Thymus (tissue), 11 donors: ENCODE results near the gene LRRFIP1. TPM values are rescaled to one million over a fixed set of nuclear protein-coding genes. Genes with fewer than 3 reads are reported as not detected.
A peak's percentile ranks its signal among the peaks of the same experiment; 100 is the strongest.

Experiments
- DNase-seq, 9 donors: peaks; one replicate each; pipeline ENCODE4 v3.0.0-alpha.2; 2013; ENCODE audit warnings: low spot score in 9 of 9, low read depth in 6 of 9, missing footprints in 1 of 9
- H3K27ac ChIP-seq, 2 donors: one replicate each; pipeline ENCODE4 v1.5.1; 2013; ENCODE audit warnings: control low read depth in 1 of 2, low read depth in 1 of 2, low read length in 1 of 2, mild to moderate bottlenecking in 1 of 2, moderate library complexity in 1 of 2
- H3K27me3 ChIP-seq, 2 donors: one replicate each; pipeline ENCODE4 v1.5.1; 2013; ENCODE audit warnings: low read length in 1 of 2; ENCODE audit not compliant: control insufficient read depth in 2 of 2, insufficient read depth in 1 of 2
- H3K36me3 ChIP-seq, 2 donors: one replicate each; pipeline ENCODE4 v1.5.1; 2013; ENCODE audit warnings: low read length in 1 of 2, mild to moderate bottlenecking in 1 of 2, moderate library complexity in 1 of 2; ENCODE audit not compliant: control insufficient read depth in 2 of 2, insufficient read depth in 2 of 2
- H3K4me1 ChIP-seq, 2 donors: one replicate each; pipeline ENCODE4 v1.5.1; 2013; ENCODE audit warnings: low read length in 2 of 2; ENCODE audit not compliant: control insufficient read depth in 2 of 2, insufficient read depth in 2 of 2
- H3K4me3 ChIP-seq, 2 donors: one replicate each; pipeline ENCODE4 v1.5.1; 2013; ENCODE audit warnings: low read length in 2 of 2, control low read depth in 1 of 2, mild to moderate bottlenecking in 1 of 2
- H3K9me3 ChIP-seq, 2 donors: one replicate each; pipeline ENCODE4 v1.5.1; 2013; ENCODE audit warnings: low read length in 1 of 2, mild to moderate bottlenecking in 1 of 2; ENCODE audit not compliant: control insufficient read depth in 2 of 2, insufficient read depth in 1 of 2
- WGBS: extraction: QIAGEN DNeasy Blood & Tissue Kit; methylation state at CpG from one replicate; pipeline ENCODE4 v1.1.7; 2013; 5-methylcytosine and 5-hydroxymethylcytosine counted together
- polyA plus RNA-seq: library from polyadenylated mRNA; stranded (reverse); fragments of 200-250 nt; gene quantifications from one replicate; pipeline ENCODE4 v1.2.3, GENCODE V29; 2013
- total RNA-seq: library from RNA; stranded (reverse); fragments of 120-200 nt; gene quantifications from one replicate; pipeline ENCODE4 v1.2.4, GENCODE V29; 2013
- donor health status: healthy.

Gene LRRFIP1
- total and polyA plus RNA-seq, 2 donors: 31.0 to 62.6 TPM

GRCh38 chr2:237720444-237720843, 93.1 kb downstream of the LRRFIP1 start:
- no peak for DNase-seq
- H3K9me3 ChIP-seq: no peaks in the 10 kb centered on the region
- no peaks in the 10 kb centered on the region for H3K27me3 ChIP-seq
- 98% methylated on average over 7 of the region's 7 CpGs for WGBS
- H3K4me3 ChIP-seq: no peak overlapping the region
- H3K4me1 ChIP-seq: peaks cover under 1 to 19% of the 10 kb centered on the region in 2 donors
- peaks cover 2 to 14% of the 10 kb centered on the region in 2 donors for H3K36me3 ChIP-seq
- no peak overlapping the region for H3K27ac ChIP-seq

GRCh38 chr2:237720957-237721356, 93.6 kb downstream of the LRRFIP1 start:
- no peak for DNase-seq
- peaks cover 2 to 14% of the 10 kb centered on the region in 2 donors for H3K36me3 ChIP-seq
- WGBS: 90% methylated on average over 7 of the region's 7 CpGs
- H3K4me3 ChIP-seq: no peak overlapping the region
- H3K27ac ChIP-seq: no peak overlapping the region
- no peaks in the 10 kb centered on the region for H3K9me3 ChIP-seq
- H3K4me1 ChIP-seq: peaks cover 0 to 16% of the 10 kb centered on the region in 2 donors
- no peaks in the 10 kb centered on the region for H3K27me3 ChIP-seq

- Histone ChIP-seq H3K36me3 (peaks cover 2 to 14% of the 10 kb centered on the region in 2 donors), H3K27me3 (no peaks in the 10 kb centered on the region), H3K9me3 (no peaks in the 10 kb centered on the region), H3K4me3 (no peak overlapping the region), H3K27ac (no peak overlapping the region), H3K4me1 (peaks cover 0 to 16% of the 10 kb centered on the region in 2 donors)
- DNase-seq: no peak
- WGBS: 96% methylated on average over 5 of the region's 5 CpGs
These were observed 94.1 kb downstream of the LRRFIP1 start for GRCh38 chr2:237721458-237721857.

GRCh38 chr2:237722616-237723015, 95.2 kb downstream of the LRRFIP1 start:
- Histone ChIP-seq H3K27ac (no peak overlapping the region), H3K4me1 (peaks cover 0 to 16% of the 10 kb centered on the region in 2 donors), H3K4me3 (no peak overlapping the region), H3K27me3 (no peaks in the 10 kb centered on the region), H3K36me3 (peaks cover 2 to 17% of the 10 kb centered on the region in 2 donors), H3K9me3 (no peaks in the 10 kb centered on the region)
- DNase-seq: no peak
- 98% methylated on average over 7 of the region's 7 CpGs for WGBS

DNA sequence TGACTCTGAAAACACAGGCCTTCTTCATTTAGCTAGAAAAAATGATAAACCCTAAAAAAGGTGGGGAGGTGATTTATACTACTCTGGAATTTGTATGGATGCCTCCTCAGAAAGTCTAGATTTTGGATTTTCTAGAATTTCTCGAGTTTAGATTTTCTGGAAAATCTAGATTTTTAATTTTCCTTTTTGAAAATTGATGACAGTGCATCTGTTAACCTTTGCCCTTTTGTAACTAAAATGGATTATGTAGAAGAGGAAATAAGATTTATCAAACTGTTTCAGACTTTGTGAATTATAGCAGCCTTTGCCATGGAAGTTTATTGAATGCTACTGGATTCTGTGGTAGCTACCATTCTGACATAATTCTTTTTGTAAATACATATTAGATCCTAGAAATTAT, 95.6 kb downstream of the LRRFIP1 start:
- H3K9me3 ChIP-seq: no peaks in the 10 kb centered on the region
- no peak overlapping the region for H3K27ac ChIP-seq
- no peak for DNase-seq
- H3K4me1 ChIP-seq: peaks cover 0 to 13% of the 10 kb centered on the region in 2 donors
- peaks cover 2 to 14% of the 10 kb centered on the region in 2 donors for H3K36me3 ChIP-seq
- 98% methylated on average over 1 of the region's 1 CpG for WGBS
- no peak overlapping the region for H3K4me3 ChIP-seq
- no peaks in the 10 kb centered on the region for H3K27me3 ChIP-seq

DNA sequence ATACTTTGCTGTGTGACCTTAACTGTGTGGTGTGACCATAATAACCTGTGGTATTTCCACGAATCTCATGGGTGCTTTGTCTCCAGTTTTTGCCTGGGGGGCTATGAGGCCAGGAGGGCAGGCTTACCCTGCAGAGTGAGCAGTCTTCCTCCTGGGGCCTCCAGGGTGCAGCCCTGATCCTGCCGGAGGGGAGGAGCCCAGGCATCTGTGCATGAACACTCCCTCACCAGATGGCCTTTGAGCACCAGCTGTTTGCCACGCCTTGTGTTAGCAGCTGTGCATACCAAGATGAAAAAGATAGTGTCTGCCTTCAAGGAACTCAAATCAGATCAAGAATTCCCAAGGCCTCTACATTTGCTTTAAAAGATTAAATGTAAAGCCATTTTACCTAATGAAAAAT, 96.2 kb downstream of the LRRFIP1 start:
- Histone ChIP-seq H3K9me3 (no peaks in the 10 kb centered on the region), H3K4me1 (peaks cover 0 to 8% of the 10 kb centered on the region in 2 donors), H3K36me3 (peaks cover 2 to 11% of the 10 kb centered on the region in 2 donors), H3K27me3 (no peaks in the 10 kb centered on the region), H3K4me3 (no peak overlapping the region), H3K27ac (no peak overlapping the region)
- WGBS: 31% methylated on average over 3 of the region's 3 CpGs
- peak; percentile 49 to 86 (median 68) for DNase-seq

DNA sequence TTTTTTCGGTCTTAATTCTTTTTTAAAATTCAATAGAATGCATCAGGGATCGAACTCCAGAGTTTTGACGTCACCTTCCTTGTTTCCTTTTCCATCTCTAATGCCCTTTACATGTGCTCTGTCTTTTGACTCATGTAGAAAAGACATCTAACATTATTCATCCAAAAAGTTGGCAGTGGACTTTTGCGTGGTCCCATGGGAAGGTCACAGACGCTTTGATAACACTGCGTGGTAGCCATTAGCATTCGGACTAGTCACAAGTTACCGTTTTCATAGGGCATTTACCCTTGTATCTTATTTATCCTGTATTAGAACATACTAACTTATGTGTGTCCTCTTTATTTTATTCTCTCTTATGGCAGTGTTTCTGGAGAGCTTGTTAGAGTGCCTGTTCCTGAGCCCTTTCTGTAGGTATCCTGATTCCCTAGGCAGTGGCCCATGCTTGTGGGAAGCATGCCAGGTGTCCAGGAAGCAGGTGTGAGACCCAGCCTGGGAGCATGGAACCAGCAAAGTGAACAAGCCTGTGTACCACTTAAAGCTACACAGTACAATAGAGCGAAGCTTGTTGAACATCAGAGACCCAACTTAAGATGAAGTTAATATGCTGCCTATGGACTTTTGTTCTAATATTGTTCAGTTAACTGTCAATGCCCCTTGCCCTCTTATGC, 97.6 kb downstream of the LRRFIP1 start:
- Histone ChIP-seq H3K4me3 (no peak overlapping the region), H3K36me3 (peaks cover 2 to 11% of the 10 kb centered on the region in 2 donors), H3K27ac (no peak overlapping the region), H3K9me3 (no peaks in the 10 kb centered on the region), H3K27me3 (no peaks in the 10 kb centered on the region), H3K4me1 (peaks cover 0 to 8% of the 10 kb centered on the region in 2 donors)
- WGBS: 98% methylated on average over 9 of the region's 9 CpGs
- no peak for DNase-seq

- Histone ChIP-seq H3K9me3 (no peaks in the 10 kb centered on the region), H3K36me3 (peaks cover 0 to 9% of the 10 kb centered on the region in 2 donors), H3K27me3 (no peaks in the 10 kb centered on the region), H3K4me3 (no peak overlapping the region), H3K4me1 (peaks cover 0 to 8% of the 10 kb centered on the region in 2 donors), H3K27ac (no peak overlapping the region)
- WGBS: 95% methylated on average over 4 of the region's 4 CpGs
- no peak for DNase-seq
These were observed 98.3 kb downstream of the LRRFIP1 start for GRCh38 chr2:237725661-237726060.

DNA sequence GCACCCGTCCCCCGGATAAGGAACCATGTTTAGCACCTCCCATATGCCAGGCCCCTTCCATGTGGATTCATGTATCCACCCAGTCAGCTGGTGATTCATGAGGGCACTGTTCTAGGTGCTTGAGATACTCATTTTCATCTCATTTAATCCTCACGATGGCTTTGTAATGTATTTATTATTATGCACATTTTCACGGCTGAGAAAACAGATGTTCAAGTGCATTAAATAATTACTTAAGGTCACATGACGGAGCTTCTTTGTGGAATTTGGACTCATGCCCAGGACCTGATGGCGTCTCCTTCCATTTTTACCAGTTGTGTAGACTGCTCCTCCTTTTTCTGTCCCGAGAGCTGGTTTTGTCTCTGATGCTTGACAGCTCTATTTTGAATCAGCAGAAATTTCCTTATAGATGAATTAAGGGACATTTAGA, 99.0 kb downstream of the LRRFIP1 start:
- DNase-seq: no peak
- Histone ChIP-seq H3K9me3 (no peaks in the 10 kb centered on the region), H3K36me3 (peaks cover 0 to 6% of the 10 kb centered on the region in 2 donors), H3K4me3 (no peak overlapping the region), H3K27me3 (no peaks in the 10 kb centered on the region), H3K27ac (no peak overlapping the region), H3K4me1 (peaks cover 0 to 8% of the 10 kb centered on the region in 2 donors)
- 86% methylated on average over 7 of the region's 7 CpGs for WGBS
